Hematopoietic multipotent progenitor cell treated with erythropoietin and hydrocortisone succinate and interleukin-3 and kit ligand, for 6 days (in vitro differentiated cells): ENCODE results near the gene RENBP.

ENCODE experiments used
- DNase-seq: peaks from one replicate; pipeline ENCODE4 v3.0.0-alpha.2; 2015

Gene RENBP

DNA sequence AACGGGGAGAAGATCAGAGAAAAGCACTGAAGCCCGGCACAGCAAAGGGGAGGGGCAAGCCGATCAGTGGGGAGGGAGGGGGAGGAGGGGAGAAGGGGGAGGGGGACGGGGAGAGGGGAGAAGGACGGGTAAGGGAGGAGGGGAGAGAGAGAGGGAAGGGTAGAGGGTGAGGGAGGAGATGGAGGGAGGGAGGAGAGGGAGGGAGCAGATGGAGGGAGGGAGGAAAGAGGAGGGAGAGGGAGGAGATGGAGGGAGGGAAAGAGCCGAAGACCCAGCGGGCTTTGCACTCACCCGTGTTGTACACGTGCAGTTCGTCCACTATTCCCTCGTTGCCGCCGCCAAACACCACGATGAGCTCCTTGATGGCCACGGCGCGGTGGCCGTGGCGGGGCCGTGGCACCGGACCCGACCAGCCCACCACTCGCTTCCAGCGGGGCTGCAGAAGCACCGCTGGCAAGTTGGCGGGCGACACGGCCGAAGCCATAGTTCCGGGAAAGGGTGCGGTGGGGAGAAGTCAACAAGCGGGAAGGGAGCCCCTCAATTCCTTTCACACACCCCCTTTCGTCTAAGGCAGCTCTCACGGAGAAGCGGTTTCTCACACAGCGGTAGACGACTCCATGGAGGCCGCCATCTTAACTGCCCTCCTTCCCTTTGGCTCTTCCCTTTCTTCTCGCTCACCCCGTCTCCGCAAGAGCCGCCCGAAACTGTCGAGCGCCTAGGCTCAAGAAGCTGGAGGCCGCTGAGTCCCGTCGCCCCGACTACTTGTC lies 26.1 kb upstream of the RENBP start:
- DNase-seq, result peak; percentile 82

DNA sequence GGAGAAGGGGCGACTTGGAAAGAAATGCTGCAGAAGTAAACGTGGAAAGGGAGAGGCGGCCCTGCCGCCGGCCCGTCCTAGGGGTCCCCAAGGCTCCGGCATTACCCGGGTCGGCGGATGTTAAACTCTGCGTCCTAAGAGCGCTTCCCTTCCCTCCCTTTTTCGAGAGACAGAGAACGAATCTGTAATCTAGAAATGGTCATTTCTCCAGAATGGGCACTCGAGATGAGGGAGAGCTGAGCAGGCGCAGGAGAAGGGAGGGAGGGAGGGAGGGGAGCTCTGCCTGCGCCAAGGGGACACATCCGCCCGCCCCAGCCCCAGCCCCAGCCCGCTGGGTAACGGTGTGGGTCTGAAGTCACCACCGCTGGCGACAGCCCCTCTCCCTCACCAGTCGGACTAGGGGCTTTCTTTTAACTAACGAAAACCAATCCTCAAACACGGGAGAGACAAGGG lies 25.5 kb upstream of the RENBP start:
- DNase-seq, result no peak

DNA sequence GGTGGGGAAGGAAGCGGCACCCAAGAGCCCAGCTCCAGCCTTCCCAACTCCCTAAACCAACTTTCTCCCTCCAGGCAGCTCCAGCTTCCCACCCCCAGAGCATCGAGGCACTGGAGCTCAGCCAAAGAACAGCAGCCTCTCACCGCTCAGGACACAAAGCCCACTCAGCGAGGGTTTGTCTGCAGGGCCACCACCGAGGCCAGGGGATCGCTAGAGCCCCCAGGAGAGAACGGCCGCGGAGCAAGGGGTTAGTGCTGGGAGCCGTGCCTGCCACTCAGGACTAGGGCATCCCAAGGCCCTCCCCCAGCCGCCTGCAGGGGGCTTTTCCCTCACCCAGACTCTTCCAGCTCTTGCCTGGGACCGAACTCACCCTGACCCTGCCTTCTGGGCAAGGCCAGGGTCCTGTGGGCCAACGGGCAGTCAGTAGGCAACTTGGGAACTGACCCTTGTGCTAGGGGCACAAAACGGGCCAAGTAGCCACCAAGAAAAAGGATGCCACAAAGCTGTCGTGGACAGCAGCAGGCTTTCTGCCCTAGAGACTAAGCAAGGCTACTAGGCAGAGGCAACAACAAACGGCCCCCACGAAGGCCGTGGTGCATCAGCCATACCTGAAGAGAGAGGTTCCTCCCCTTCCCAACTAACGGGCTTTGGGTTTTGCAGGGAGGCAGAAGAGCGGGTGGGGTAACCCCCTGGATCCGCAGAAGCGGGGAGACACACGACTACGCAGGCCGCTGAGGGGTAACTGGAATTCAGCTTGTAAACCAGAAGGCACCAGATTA lies 24.9 kb upstream of the RENBP start:
- peak; percentile 32 for DNase-seq

DNA sequence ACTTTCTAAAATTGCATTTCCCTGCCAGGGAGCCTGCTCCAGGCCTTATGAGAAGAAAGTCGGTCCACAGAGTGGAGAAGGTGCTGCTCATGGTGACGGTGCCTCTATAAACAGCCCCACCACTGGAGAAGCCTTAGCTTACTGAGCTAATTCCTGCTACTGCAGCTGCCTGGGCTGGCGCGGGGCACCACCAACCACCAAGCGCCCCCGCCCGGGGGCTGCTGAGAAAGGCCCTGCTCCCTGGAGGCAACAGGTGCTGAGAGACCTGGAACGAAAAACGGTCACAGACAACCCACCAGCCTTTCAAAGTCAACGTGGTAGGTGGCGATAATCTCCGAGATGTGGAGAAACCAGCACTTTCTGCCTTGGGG lies 24.3 kb upstream of the RENBP start:
- DNase-seq, result peak; percentile 71

DNA sequence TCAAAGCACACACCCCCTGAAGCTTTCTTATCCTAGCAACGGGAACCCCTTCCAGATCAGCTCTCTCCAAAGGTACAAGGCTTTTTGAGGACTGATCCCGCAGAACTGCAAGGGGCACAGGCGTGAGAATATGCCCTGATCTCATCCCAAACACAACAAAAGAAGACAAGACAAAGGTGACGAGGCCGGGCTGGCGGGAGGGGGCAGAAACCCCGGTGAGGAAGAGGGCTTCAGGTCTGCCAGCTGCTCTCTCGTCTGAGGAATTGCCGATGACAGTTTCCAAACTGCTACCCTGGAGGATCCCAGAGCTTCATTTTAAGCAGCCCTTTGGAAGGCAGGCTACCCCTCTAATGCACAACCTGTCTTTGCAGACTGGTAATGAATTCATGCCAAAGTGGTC lies 23.8 kb upstream of the RENBP start:
- no peak for DNase-seq

DNA sequence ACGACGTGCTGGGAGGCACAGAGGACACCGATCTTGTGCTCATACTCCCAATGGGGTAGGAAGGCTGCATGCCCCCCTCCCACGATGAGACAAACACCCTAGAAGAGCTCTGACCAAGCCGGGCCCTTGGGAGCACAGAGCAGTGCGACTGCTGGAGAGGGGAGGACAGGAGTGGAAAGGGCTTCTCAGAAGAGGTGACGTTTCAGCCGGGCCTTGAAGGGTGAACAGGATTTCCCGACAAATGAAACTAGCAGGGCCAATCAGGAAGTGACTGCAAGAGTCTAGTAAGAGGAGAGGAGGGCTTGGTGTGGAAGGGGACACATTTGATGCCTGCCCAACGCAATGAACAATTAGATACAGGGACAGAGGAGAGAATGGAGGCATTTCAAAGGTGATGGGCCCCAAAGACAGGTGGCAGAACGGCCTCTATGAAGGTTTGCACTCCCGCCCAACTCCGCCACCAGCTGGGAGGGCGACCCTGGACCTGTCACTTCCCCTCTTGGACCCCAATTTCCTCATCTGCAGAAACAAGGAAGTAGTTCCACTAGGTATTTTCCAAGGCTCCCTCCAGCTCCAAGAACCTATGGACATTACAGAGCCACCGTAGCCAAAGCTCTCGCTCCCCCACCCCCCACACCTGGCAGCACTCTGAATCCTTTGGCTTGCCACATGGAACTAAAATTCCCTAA lies 23.2 kb upstream of the RENBP start:
- peak; percentile 33 for DNase-seq

DNA sequence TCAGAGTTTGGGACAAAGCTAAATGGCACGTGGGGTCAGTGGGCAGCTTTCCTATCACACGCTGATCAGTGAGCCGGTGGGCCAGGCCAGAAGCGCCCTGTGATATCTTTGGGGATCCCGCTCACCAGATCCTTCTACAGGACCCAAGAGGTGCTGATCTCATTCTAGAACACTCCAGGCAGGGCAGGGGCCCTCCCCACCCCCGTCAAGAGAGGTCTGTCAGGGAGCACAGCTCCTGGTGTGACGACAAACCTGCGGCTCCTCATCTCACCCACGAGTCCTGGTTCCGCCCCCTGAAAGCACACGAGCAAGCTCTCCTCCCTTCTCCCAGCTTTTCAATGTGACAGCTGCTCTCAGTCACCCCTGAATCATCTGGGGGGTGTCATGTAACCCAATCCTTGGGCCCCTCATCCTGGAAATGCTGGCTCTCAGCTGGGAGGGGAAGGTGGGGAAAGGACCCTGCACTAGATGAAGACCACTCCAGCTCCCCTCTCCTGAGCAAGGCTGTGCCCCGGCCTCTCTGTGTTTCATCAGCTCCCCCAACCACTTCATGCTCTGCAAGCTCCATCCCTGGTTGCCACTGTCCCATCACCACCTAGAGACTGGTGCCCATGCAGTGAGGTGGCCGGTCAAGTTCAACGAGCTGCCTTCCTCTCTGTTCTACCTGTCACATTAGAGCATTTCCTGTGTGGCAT lies 22.5 kb upstream of the RENBP start:
- DNase-seq, result no peak

DNA sequence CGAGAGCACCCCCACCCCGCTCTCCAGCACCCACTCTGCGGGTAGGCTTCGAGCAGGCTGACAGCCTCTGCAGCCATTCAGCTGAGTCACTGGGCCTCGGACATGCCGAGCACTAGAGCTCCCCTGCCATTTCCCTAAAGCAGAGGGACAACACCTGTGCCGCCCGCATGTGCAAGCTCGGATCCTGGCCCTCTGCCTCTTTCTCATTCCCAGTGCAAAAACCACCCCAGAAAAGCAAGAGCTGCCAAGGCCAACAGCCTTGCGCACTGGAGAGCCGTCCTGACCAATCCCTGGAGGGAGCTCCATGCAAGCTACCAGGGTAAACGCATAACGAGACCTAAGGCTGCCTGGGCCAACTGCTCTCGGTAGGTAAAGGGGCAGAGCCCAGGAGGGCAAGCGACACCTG lies 21.8 kb upstream of the RENBP start:
- DNase-seq, result no peak

DNA sequence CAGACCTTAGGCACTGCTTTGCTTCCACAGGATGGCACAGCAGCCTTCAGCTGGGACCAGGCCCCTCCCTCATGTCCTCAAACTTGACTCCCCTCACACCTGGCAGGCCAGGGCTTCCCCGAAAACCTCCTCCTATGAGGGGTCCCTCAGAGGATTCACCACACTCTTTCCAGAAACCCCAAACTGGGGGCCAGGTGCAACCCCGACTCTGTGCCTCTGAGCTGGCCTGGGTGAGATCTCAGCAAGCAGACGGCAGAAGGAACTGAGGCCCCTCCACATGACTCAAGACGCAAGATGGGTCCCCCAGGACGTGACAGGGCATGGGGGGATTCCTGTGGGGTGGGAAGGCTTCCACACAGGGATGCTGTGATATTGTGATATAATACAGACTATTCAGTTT lies 21.0 kb upstream of the RENBP start:
- DNase-seq, result no peak

DNA sequence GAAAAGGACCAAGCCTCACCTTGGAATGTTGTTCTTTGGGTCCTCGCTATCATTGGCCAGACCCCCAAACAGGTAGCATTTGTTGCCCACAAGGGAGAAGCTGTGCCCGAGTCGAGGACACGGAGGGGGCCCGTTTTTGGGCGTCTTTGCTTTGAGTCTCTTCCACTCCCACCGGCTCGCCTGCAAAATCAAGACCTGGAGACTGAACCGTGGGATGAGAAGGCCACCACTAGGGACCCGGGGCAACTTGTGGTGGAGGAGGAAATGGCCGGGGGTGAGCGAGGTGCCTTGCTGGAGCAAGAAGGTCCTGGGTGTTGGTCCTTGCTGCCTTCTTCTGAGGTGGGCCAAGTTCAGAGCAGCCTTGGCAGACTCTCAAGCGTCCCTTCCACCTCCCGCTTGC lies 19.7 kb upstream of the RENBP start:
- DNase-seq, result no peak

DNA sequence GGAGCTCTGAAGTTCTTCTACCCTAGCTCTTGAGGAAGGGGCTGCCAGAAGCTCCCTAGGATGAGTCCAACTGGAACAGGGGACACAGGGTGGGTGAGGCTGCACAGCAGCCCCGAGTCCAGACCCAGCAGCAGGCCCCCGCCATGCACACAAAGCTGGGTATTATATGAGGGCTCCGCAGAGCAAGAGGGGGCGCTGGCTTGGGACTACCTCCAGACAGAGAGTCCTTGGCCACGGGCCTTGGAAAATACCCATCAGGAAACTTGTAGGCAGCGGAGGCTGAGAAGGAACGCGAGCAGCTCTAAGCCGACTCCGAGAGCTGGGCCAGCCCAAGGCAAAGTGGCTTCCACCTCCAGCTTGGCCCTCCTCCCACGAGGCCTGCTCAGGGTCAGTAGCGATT lies 19.1 kb upstream of the RENBP start:
- no peak for DNase-seq

DNA sequence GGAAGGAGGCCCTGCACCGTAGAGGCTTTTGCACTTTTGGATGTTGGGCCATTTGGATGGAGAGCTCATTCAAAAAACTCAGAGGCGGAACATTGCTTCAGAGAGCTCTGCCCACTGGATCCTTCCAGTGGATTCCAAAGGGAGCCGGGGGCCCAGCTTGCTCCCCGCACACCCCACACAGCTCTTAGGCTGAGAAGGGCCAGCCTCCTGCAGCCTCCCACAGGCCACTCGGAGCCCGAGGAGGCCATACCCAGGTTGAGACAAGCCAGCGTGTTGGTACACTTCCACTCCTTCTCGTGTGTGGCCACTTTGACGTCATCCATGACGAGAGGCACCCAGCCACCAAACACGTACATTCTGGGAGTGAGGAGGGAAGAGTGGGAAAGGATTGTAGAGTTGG lies 16.8 kb upstream of the RENBP start:
- no peak for DNase-seq

DNA sequence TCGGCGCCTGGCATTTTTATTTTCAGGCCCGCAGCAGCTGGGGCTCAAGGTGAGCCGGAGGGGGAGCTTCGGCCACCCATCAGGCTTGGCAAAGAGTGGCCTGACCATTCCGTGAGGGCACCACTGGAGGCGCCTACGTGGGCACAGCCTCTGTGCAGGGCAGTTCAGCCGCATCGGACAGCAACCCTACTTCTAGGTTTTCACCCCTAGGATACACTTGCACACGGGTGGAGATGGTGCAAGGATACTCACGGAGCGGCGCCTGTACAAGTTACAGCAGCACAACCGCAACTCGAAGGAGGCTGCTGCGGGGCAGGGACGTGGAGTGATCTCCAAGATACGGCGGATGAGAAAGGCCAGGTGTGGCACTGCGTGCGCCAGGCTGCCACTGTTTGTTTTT lies 16.3 kb upstream of the RENBP start:
- DNase-seq, result no peak

DNA sequence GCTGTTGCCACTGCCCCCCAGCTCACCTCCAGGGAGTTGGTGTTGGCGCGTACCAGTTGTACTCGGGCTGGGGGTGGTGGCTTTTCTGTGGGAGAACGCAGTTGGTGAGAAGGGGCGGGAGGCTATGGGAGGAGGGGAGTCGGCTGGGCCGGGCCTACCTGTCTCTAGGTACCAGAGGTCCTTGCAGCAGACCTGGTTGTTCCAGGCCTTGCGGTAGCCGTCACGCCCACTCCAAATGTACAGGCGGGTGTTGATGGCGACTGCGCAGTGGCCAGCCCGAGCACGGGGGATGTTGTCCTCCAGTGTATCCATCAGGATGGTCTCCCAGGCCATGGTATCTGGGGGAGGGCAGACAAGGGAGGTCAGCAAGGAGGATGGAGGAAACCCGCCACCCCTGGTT lies 15.6 kb upstream of the RENBP start:
- DNase-seq, result no peak

DNA sequence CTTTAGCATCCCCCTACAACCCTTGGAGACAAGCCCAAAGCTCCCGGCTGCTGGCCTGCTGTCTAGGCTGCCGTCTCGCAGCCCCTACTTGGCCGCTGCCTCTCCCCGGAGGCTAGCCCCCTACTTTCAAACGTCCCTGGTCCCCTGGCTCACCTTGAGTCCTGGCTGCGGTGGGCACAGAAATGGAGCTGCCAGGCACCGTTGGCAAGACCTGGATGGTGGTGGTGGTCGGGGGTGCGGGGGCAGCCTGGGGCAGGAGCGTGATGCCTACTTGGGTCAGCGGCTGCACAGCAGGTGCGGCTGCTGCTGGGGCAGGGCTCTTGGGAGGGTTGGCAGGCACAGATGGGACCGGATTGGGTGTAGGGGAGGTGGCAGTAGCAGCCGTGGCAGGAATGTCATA lies 15.2 kb upstream of the RENBP start:
- DNase-seq, result no peak

DNA sequence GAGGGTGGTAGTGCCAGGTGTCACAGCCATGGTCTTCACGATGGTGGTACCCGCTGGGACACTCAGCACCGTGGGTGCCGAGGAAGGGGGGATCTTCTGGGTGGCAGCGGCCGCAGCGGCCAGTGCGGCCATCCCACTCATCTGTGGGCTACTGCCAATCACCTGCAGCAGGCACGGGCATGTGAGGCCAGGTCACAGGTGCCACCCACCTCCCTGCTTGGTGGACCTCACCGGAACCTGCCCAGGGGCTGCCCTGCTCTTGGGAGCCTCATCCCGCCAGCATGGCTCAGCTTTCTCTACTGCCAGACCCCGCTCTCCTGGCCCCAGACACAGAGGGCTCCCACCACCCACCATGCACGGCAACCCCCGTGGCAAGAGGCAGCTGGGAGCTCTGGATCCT lies 14.2 kb upstream of the RENBP start:
- DNase-seq, result no peak

DNA sequence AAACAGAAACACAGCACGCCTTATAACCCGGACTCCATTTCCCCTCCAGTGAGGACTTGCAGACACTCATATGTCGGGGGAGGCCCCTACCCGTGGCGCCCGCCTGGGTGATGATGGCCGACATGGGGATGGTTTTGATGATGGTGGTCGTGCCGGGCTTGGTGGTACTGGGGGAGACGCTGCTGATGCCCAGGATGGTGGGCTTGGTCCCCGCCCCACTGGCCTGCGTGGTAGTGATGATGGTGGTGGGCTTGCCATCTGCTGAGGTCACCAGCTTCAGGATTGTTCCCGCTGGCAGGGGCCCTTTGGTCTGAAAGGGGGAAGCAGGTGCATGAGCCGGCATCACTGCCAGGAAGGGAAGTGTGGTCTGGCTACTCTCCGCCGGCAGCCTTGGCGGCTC lies 12.8 kb upstream of the RENBP start:
- no peak for DNase-seq

DNA sequence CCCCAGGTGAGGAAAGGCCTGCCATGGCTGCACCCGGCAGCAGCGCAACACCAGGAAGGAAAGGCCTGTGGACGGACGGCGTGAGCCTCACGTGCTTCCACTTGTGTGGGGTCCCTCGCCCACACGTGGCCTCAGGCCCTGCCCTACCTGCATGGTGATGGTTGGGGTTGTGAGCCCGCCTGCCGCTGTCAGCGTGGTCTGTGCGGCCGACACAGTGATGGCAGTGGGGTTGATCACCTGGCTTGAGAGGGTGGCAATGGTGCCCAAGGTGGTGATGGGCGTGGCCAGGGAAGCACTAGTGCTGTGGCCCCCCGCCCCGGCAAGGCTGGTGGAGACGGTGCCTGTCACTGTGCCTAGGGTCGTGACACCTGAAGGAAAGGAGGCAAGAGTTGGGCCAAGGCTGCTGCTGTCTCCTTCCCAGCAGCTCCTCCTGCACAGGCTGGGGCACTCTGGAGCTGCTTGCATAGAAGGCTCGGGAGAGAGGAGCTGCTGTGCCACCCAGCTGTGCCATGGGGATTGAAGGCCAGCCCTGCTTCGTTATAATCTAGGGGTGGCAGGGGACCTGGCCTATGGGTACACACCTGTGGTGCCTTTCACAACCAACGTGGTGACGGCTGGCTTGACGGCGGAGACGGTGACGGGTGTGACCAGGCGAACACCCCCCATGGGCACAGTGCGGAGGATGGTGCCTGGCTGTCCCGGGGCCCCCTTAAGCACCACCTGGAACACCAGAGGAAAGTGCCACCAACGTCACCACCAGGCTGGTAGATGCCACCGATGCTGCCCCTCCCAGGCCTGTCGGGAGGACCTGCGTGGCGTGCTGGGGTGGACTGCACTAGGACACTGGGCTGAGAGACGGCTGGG lies 11.8 kb upstream of the RENBP start:
- DNase-seq, result no peak

DNA sequence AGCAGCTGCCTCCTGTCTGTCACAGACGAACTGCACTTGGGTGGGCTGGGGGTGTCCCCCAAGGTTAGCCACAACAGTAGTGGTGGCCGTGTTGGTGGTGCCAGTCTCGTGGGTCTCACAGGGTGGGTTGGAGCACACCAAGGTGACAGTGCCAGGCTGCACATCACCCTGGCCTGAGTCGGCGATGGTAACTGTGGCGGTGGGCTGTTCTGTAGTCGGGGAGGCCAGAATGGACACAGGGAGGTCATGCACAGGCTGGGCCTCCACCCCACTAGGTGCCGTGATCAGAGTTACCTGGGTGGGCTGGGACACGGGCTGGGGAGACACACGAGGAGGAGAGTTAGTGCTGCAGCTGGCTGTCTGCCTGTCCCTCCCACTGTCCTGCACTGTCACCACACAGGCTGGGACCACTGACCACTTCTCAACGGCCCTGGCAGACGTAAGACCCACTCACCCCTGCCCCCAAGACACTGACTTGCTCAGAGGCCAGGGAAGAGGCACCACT lies 10.8 kb upstream of the RENBP start:
- no peak for DNase-seq

DNA sequence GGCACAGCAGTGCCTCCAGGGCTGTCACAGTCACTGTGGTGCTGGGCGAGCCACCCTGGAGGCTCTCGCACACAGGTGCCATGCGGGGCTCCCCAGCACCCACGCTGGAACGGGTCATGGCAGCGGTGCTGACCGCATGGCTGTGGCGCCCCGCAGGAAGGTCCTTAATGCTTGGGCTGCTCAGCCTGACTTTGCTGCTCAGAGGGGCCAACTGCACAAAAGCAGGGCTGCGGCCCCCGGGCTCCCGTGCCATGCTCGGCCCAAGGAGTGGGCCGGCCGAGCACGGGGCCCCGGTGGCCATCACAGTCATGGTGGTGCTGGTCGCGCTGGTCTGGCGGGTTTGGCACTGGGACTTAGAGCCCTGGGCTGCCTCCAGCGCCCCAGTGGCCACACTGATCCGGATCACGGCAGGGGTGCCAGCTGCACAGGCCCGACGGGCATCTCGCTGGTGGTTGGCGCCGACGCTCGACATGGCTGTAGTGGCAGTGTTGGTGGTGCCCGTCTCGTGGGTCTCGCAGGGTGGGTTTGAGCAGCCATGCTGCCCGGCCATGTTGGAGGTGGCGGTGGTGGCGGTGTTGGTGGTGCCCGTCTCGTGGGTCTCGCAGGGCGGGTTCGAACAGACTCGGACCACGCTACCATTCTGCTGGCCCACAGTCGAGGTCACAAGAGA lies 10.2 kb upstream of the RENBP start:
- no peak for DNase-seq

DNA sequence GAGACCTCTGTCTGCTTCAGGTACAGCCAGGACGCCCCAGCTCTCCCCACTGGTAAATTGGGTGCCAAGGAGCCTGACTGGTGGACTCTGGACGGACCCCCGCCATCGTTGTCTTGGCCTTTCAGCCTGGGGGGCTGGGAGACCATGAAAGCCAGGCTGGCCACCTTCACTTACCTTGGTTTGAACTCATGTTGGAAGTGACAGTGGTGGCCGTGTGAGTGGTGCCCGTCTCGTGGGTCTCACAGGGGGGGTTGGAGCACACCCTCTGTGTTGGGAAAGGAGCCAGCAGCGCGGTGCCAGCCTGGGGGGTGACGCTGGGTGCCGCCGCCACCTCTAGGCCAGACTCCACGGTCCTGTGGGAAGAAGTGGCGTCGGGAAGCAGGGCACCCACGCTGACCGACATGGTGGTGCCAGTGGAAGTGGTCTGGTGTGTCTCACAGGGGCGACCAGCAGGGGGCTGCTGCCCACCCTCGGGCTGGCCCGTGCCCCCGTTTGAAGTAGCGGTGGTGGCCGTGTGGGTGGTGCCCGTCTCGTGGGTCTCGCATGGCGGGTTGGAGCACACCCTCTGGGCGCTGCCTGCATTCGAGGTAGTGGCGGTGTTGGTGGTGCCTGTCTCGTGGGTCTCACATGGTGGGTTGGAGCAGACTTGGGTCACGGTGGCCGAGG lies 9.6 kb upstream of the RENBP start:
- no peak for DNase-seq
